ENCODE results near the gene PPP2CA.
"Not testable (repeated sequence)": the region's sequence is repeated elsewhere in the genome, so short reads cannot be mapped to it uniquely, and the experiment has no call there.

PPP2CA gene

DNA sequence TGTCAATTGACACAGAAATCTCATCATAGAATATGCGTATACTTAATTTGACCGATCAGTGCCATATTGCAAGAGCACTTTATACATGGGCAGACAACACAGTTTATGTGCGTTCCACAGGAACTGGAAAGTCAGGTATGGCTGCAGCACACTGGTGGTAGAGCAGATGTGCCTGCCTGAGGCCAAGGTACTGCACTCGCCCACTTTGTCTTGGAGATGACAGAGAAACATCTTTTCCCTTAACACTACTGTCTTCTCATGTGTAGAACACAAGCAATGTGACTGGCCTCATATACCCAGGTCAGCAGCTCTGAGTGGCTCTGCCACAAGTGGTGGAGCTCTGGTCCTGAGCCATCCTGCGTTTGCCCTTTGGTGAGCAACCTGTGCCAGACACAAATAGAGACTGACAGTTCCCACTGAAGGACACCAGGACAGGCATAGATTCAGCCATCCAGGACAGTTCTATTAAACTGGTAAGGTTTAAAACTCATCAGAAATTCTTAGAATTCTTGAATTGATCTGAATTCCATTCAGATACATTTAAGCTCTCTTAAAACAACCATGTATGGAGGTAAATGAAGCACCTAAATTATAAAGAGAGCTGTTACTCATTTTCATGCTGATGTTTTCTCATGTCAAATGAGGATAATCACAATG lies 21.0 kb upstream of the PPP2CA start:
- DNase-seq = no peak

DNA sequence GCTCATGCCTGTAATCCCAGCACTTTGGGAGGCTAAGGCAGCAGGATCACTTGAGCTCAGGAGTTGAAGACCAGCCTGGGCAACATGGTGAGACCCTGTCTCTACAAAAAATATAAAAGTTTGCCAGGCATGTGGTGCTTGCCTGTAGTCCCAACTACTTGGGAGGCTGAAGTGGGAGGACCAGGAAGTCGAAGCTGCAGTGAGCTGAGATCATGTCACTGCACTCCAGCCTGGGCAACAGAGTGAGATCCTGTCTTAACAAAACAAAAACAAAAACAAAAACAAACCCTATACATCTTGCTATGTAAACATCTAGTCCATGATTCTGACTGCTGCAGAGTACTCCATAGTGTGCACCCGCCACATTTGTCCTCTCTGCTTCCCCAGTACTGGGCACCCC lies 19.8 kb upstream of the PPP2CA start:
- DNase-seq = no peak

DNA sequence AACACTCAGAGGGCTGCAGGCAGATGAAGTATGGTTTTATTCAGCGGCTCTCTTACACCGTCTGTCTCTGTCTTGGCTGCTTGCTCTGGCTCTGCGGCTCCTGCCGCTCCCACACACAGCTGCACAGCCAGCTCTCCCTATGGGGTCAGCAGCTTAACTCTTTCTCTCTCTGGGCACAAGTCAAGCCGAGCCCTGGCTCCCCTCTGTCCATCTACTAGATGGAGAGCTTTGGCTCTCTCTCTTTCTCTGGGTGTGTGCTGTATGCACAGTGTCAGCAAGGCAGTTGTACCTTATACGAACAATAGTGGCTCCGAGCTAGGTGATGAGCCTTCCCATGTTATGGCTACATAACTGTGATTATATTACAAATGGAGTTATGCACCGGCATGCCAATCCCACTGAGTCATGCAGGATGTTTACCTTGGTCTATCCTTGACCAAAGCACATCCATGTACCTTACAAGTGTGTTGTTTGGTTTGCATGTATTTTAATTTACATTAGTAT lies 19.3 kb upstream of the PPP2CA start:
- DNase-seq = peak; percentile 54

DNA sequence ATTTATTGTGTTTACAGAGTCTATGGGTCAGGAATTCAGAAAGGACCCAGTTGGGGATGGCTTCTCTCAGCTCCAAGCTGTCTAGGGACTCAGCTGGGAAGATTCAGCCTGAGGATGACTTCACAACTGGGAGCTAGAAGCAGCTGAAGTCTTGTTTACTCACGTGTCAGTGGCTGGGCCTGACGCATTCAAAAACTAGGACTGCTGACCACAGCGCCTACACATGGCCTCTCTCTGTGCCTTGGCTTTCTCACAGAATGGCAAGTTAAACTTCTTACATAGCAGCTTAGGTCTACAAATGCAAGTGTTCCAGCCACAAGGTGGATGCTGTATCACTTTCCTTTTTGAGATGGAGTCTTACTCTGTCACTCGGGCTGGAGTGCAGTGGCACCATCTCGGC lies 16.3 kb upstream of the PPP2CA start:
- DNase-seq = no peak

DNA sequence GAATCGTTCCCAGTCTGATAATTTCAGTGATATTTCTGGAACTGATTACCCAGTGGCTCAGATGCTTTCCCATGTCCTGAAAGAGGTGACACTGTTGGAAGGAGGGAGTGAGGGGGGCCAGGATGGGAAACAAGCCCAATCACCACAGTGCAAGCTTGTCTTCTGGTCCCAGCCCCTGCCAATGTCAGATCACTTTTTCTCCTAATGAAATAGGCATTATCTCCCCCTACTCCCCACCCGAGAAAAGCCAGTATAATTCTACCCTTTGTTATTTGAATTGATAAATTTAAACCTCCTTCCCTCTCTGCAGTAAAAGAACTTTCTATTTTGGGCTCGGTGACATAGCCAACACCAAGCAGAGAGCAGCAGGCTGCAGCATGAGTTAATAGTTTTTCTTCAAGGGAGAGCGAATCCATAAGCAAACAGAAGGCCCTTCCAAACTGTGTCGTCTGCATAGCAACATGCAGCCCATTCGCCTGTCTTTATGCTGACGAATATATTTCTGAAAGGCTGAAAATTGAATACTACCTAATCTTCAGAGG lies 14.6 kb upstream of the PPP2CA start:
- peak; percentile 26 for DNase-seq

DNA sequence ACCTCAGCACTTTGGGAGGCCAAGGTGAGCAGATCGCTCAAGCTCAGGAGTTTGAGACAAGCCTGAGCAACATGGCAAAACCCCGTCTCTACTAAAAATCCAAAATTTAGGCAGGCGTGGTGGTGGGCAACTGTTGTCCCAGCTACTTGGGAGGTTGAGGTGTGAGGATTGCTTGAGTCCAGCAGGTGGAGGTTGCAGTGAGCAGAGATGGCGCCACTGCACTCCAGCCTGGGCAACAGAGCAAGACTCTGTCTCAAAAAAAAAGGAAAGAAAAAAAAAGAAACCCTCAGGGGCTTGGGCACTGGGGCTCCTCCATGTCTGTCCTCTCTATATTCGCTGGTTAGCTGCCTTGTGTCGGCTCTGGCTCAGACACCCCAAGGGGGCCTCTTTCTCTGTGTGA lies 10.9 kb upstream of the PPP2CA start:
- DNase-seq = no peak

DNA sequence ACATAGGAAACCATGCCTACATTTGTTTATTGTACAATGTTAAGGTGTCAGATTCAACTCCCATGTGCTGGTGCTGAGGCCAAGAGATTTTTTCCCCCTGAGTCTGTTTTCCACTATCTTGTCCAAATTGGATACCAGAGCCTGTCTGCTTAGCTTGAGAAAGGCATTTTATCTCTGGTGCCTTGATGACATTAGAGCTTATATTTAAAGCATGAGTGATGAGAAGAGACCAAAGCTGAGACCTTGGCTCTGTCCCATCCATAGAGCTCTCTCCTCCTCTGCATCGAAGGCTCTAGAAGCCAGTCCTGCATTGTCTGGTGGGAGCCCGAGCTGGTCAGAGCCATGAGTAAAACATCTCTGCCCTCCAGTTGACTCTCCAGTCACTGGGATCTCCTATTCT lies 10.4 kb upstream of the PPP2CA start:
- DNase-seq = no peak

DNA sequence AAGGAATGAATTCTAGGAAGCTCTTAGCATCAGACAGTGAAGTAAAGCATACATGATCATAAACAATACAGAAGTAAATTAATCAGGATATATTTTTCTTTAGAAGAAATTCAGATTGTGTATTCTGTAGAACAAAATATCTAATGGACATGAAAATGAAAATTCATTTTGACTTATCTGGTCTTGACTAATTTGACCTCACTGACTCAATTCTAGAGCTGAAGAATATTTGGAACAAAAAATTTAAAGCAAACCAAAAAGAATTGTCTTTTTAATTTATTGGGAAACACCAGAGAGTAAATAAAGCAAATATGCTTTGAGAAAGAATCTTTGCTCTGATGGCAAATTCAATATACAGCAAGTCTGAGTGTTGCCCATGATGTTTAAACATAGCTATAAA lies 2.8 kb upstream of the PPP2CA start:
- DNase-seq = no peak

DNA sequence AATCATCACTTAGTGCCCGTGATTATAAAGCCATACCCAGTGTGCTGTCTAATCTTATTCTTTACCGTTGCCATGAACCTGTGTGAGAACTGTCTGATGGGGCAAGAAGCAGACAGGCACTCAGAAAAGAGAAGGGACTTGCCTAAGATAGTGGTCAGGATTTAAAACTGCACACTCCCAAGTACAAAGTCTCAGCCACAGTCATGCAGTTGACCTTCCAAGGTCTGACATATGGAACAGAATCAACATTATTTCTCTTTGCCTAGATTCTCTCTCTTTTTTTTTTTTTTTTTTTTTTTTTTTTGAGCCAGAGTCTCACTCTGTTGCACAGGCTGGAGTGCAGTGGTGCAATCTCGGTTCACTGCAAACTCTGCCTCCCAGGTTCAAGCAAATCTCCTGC lies 1.9 kb upstream of the PPP2CA start:
- DNase-seq = no peak

DNA sequence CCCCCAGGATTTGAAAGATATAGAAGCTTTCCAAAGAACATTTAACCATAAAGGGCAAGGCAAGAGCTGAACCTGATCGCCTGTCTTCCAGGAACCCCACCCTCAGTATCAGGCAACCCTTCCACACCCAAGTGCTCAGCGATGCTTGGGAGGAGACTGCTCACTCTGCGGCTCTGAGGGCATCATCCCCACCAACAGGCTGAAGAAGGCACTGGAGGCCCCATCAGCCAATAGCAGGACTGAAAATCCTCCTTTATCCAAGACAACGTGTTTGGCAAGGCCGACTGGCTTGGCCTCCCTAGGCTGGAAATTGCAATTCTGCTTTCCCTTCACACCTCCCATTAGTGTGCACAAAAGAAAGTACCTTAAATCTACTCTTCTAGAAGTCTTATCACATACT lies 1.4 kb upstream of the PPP2CA start:
- DNase-seq = no peak

DNA sequence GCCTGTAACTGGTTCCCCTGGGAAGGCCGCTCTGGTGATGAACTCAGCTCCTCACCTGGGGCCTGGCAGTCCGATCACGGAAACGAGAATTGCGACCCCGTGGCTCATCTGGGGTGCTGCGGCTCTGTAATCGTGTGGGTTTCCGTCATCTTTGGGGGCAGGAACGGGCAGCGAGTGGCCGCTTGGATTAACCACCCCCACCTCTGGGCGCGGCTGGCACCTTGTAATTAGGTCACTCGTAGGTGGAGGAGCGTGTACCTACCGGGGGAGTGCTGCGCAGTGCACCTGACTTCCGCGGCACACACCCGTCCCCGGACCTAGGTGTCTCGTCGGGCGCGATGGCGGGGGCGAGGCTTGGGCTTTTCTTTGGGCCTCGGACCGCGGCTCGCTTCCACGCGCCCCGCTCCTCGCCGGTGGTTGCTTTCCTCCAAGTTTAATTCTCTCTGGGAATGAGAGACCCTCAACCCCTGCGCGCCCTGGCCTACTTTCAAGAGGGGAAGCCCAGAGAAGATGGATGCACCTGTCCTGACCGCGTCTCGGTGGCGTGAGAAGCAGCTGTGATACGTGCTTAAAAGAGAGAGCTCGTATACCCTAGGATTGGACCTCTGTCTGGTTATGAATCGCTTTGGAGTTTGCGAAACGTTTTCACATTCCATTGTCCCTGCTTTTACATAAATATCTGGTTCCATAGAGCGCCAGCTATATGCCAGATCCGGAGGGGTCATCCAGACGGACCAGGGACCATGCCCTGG lies 744 bp upstream of the PPP2CA start:
- peak; percentile 96 for DNase-seq

DNA sequence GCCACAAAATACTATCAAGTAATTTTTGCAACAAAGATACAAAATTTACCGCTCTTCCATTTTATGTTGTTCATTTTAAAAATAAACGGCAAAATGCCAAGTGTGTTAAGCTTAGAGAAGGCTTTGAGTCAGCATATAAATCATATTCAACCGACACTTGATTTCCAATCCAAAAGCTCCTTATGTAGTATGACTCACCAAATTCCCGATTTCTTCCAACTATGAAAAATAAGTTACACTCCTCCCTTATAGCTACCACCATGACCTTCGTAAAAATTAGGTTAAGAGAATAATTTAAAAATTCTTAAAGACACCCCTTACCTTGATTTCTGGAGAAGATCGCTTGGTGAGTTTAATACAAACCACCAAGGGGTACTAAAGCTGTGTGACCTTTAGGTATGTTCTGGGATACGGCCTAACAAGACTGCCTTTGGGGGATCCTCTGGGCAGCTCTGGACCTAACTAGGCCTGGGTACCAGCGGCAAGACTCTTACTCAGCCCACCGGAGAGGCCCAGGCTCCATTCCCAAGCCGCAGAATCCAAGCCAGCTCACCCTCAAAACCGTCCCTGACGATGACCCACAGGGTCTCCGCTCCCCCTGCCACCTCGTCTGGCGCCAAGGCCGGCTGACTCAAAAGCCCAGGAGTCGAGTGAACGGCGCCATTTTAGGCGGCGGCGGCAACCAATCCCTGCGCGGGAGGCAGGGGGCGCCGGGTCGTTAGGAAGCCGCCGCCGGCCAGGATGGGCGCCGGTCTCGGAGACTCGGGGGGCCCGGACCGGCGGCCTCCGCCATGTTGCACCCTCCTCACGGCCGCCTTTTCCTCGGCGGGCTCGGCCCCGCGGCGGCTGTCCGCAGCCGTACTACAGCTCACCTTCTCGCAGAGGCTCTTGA lies 739 bp downstream of the PPP2CA start:
- DNase-seq = no peak

DNA sequence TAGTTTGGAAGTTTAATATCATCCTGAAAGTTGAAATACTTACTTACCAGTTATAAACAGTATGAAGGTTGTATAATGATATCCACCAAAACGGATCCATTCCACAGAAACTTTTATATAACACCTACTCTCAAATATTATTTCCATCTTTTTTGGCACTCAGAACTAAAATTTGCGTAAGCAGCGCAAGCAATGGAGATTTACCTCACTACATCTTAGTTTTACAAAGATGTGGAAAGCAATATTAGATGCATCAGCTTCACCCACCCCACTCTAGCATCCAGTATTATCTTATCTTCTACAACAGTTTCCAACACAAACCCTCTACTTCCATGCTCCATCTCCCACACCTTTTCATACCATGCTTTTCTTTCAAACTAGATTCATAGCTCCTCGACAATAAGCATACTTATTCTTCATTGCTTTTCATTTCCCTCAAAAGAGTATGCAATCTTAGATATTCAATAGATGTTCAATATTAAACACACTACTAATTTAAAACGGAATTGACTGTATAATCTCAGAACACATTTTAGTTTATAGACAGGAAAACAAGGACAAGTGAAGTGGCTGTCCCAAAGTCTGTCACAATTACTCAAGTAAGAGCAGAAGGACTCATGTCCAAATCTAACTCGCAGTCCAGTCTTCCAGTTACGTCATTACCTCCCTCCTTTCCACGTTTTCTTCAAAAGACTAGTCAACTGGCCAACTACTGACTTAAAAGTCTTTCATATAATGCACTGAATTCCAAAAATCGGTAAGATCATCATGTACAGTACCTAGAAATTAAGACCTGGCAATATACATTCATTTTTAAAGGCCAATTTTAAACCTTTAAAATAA lies 2.2 kb downstream of the PPP2CA start:
- no peak for DNase-seq

DNA sequence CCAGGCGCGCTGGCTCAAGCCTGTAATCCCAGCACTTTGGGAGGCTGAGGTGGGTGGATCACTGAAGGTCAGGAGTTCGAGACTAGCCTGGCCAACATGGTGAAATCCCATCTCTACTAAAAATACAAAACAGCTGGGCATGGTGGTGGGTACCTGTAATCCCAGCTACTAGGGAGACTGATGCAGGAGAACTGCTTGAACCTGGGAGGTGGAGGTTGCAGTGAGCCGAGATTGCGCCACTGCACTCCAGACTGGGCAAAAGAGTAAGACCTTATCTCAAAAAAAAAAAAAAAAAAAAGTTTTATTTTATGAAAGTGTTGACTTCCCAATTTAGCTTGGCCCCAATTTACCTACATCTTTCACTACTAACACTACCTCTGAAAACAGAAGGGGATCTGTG lies 4.2 kb downstream of the PPP2CA start:
- DNase-seq = not testable (repeated sequence)

DNA sequence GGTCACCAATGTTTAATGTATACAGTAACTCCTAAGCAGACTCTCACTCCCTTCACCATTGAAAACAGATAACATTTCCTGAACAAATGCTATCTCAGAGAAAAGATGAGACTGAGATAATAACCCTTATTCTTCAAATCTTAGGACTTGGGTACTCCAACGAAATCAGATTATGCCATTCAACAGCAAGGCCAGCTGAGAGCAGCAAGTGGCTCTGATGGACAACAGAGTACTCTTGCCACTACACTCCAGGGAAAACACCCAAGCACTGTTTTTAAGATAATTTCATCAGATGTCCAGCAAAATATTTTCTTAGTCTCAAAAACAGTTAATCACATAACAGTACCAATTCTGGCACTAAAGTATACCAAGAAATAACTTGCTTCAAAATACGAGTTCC lies 10.1 kb downstream of the PPP2CA start:
- DNase-seq = no peak

DNA sequence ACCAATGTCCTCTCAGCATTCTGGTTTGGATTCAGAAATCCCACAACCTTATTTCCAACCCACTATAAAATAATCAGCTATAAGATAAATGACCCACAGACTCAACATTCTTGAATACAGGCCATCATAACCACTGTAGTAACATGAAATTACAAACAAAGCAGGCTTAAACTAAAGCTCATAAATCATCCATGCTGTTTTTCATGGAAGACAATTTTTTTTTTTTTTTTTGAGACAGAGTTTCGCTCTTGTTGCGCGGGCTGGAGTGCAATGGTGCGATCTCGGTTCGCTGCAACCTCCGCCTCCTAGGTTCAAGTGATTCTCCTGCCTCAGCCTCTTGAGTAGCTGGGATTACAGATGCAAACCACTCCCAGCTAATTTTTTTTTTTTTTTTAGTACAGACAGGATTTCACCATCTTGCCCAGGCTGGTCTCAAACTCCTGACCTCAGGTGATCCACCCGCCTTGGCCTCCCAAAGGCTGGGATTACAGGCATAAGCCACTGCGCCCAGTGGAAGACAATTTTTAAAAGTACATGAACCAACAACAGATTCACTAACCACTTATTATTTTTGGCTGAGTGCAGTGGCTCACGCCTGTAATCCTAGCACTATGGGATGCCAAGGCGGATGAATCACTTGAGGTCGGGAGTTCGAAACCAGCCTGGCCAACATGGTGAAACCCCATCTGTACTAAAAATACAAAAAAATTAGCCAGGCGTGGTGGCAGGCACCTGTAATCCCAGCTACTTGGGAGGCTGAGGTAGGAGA lies 14.4 kb downstream of the PPP2CA start:
- not testable (repeated sequence) for DNase-seq

DNA sequence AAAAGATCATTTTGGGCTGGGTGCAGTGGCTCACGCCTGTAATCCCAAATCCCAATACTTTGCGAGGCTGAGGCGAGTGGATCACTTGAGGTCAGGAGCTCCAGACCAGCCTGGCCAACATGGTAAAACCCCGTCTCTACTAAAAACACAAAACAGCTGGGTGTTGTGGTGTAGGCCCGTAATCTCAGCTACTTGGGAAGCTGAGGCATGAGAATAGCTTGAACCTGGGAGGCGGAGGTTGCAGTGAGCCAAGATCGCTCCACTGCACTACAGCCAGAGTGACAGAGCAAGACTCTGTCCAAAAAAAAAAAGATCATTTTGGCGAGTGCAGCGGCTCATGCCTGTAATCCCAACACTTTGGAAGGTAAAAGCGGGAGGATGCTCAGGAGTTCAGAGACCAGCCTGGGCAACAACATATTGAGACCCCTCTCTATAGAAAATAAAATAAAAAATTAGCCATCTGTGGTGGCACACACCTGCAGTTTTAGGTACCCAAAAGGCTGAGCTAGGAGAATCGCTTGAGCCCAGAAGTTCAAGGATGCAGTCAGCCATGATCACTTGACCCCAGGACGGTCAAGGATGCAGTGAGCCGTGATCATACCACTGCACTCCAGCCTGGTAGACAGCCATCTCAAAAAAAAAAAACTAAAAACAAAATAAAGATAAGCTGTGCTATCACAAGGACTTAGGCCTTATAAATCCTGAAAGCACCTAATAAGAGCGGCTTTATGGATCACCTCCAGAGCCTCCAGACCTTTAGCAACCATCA lies 16.2 kb downstream of the PPP2CA start:
- DNase-seq = no peak

DNA sequence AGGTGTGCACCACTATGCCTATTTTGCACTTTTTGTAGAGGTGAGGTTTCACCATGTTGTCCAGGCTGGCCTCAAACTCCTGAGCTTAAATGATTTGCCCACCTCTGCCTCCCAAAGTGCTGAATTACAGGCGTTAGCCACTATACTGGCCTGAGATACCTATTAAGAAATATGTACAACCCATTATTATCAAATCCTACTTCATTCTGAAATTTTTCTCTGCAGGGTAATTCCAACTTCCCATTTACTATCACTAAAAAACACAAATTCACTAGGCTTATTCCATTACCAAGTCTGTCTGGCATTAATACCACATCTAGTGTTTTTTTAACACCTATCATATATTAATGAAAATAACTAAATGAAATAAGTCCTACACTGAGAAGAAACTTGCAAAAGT lies 18.2 kb downstream of the PPP2CA start:
- DNase-seq = no peak

DNA sequence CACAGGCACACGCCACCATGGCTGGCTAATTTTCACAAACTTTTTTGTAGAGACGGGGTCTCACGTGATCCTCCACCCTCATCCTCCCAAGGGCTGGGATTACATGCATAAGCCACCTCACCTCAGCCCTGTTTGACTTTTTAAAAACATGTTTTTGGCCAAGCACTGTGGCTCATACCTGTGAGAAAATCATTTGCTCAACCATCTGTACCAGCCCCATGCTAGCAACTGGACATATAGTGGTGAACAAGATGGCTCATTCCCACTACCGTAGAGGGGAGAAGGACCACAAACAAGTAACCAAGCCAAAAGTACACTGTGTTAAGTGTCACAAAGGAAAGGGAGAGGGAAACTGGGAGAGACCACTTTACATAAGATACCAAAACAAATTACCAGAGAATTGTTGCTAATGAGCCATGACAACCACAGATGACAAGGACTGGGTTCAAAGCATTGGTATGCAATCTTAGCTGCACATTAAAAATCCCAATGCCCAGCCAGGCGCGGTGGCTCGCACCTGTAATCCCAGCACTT lies 19.2 kb downstream of the PPP2CA start:
- no peak for DNase-seq

DNA sequence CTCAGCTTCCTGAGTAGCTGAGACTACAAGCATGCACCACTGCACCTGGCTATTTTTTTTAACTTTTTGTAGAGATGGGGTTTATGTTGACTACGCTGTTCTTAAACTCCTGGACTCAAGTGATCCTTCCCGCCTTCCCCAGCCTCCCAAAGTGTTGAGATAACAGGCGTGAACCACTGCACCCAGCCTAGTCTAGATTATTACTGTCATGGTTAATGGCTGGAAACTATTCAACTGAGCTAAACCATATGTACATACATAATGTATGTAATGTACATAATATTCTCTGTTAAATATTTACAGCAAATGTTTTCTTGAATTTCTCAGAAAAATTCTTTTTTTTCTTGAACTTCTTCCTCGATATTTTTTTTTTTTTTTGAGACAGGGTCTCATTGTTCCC lies 21.3 kb downstream of the PPP2CA start:
- DNase-seq = no peak
